ENCODE data around the gene CLDND2.

CLDND2 gene

GRCh38 chr19:51327066-51328001 is 41.5 kb downstream of the CLDND2 start:
- no peak for DNase-seq

GRCh38 chr19:51326216-51327065 is 42.4 kb downstream of the CLDND2 start:
- DNase-seq: no peak

GRCh38 chr19:51325161-51325976 is 43.4 kb downstream of the CLDND2 start:
- no peak for DNase-seq

- DNase-seq: no peak
Observed at GRCh38 chr19:51324167-51324481, 44.7 kb downstream of the CLDND2 start.

GRCh38 chr19:51323481-51324166 is 45.2 kb downstream of the CLDND2 start:
- DNase-seq: no peak

GRCh38 chr19:51321799-51322198 is 47.0 kb downstream of the CLDND2 start:
- no peak for DNase-seq

GRCh38 chr19:51320280-51320657 is 48.5 kb downstream of the CLDND2 start:
- no peak for DNase-seq

- no peak for DNase-seq
Observed at GRCh38 chr19:51319649-51320279, 49.0 kb downstream of the CLDND2 start.

- no peak for DNase-seq
Observed at GRCh38 chr19:51318687-51319648, 49.8 kb downstream of the CLDND2 start.

- no peak for DNase-seq
Observed at GRCh38 chr19:51317968-51318367, 50.8 kb downstream of the CLDND2 start.

GRCh38 chr19:51317376-51317775 is 51.4 kb downstream of the CLDND2 start:
- no peak for DNase-seq
